H7 (cell line): ENCODE results near the gene IFT122. TPM values are rescaled to one million over a fixed set of nuclear protein-coding genes. Genes with fewer than 3 reads are reported as not detected.
"Not testable (repeated sequence)": the region's sequence is repeated elsewhere in the genome, so short reads cannot be mapped to it uniquely, and the experiment has no call there.

ENCODE experiments used
- DNase-seq: peaks from one replicate; pipeline ENCODE4 v3.0.0; 2012
- H3K27me3 ChIP-seq: 2 replicates; pipeline ENCODE4 v1.6.0; 2011; ENCODE audit warnings: mild to moderate bottlenecking, low read length; ENCODE audit not compliant: control insufficient read depth, insufficient read depth
- H3K36me3 ChIP-seq: replicated peaks from 2 replicates; pipeline ENCODE4 v1.5.1; 2011; ENCODE audit warnings: low read length; ENCODE audit not compliant: control insufficient read depth, insufficient read depth
- H3K4me3 ChIP-seq: 2 replicates; pipeline ENCODE4 v1.5.1; 2011; ENCODE audit warnings: low read depth, mild to moderate bottlenecking, control low read depth, low read length, moderate library complexity; ENCODE audit not compliant: insufficient read depth
- total RNA-seq: library from RNA; depleted of rRNA; stranded (reverse); fragments of >200 nt; shearing (Covaris generic); gene quantifications from 2 replicates; pipeline ENCODE4 v1.2.3, GENCODE V29; 2014

The IFT122 gene
- total RNA-seq, 1 experiment from 2014 or later: 22.0 TPM

- Histone ChIP-seq H3K36me3 (no peaks in the 10 kb centered on the region; the same call in 1 of the 2 replicates), H3K27me3 (no peaks in the 10 kb centered on the region)
- DNase-seq: no peak
Measured at GRCh38 chr3:129461461-129462146, 21.6 kb downstream of the IFT122 start.

GRCh38 chr3:129462361-129462968, 22.4 kb downstream of the IFT122 start:
- H3K27me3 ChIP-seq: no peaks in the 10 kb centered on the region
- peaks cover under 1% of the 10 kb centered on the region for H3K36me3 ChIP-seq
- no peak for DNase-seq
- no peak overlapping the region for H3K4me3 ChIP-seq

More at GRCh38 chr3:129461461-129462146, 21.6 kb downstream of the IFT122 start:
- H3K4me3 ChIP-seq: no peak overlapping the region

GRCh38 chr3:129463094-129463493, 23.1 kb downstream of the IFT122 start:
- H3K36me3 ChIP-seq: peaks cover 1% of the 10 kb centered on the region
- H3K27me3 ChIP-seq: no peaks in the 10 kb centered on the region
- DNase-seq: no peak
- H3K4me3 ChIP-seq: no peak overlapping the region

- H3K4me3 ChIP-seq: no peak overlapping the region
- no peak for DNase-seq
- peaks cover 1% of the 10 kb centered on the region for H3K36me3 ChIP-seq
- H3K27me3 ChIP-seq: no peaks in the 10 kb centered on the region
Measured at GRCh38 chr3:129463716-129464115, 23.7 kb downstream of the IFT122 start.

GRCh38 chr3:129467932-129468331, 27.9 kb downstream of the IFT122 start:
- no peak for DNase-seq
- Histone ChIP-seq H3K27me3 (no peaks in the 10 kb centered on the region), H3K4me3 (no peak overlapping the region), H3K36me3 (peaks cover 5% of the 10 kb centered on the region)

- no peak for DNase-seq
- no peaks in the 10 kb centered on the region for H3K27me3 ChIP-seq
Measured at GRCh38 chr3:129469026-129469425, 29.0 kb downstream of the IFT122 start.

GRCh38 chr3:129470861-129471260, 30.8 kb downstream of the IFT122 start:
- Histone ChIP-seq H3K36me3 (peaks cover 5% of the 10 kb centered on the region), H3K4me3 (no peak overlapping the region), H3K27me3 (no peaks in the 10 kb centered on the region)
- DNase-seq: no peak

More at GRCh38 chr3:129469026-129469425, 29.0 kb downstream of the IFT122 start:
- Histone ChIP-seq H3K4me3 (no peak overlapping the region), H3K36me3 (peaks cover 5% of the 10 kb centered on the region)

- Histone ChIP-seq H3K4me3 (no peak overlapping the region), H3K36me3 (peaks cover 5% of the 10 kb centered on the region), H3K27me3 (no peaks in the 10 kb centered on the region)
- DNase-seq: no peak
Measured at GRCh38 chr3:129473067-129473768, 33.2 kb downstream of the IFT122 start.

GRCh38 chr3:129473769-129474152, 33.7 kb downstream of the IFT122 start:
- Histone ChIP-seq H3K4me3 (no peak overlapping the region), H3K36me3 (peaks cover 5% of the 10 kb centered on the region), H3K27me3 (no peaks in the 10 kb centered on the region)
- no peak for DNase-seq

- Histone ChIP-seq H3K27me3 (no peaks in the 10 kb centered on the region), H3K4me3 (no peak overlapping the region), H3K36me3 (peaks cover 3% of the 10 kb centered on the region)
- no peak for DNase-seq
Measured at GRCh38 chr3:129474984-129475804, 35.2 kb downstream of the IFT122 start.

- H3K36me3 ChIP-seq: peaks cover 2% of the 10 kb centered on the region
- no peaks in the 10 kb centered on the region for H3K27me3 ChIP-seq
- no peak for DNase-seq
- no peak overlapping the region for H3K4me3 ChIP-seq
Measured at GRCh38 chr3:129475863-129476262, 35.8 kb downstream of the IFT122 start.

- Histone ChIP-seq H3K27me3 (no peaks in the 10 kb centered on the region), H3K4me3 (no peak overlapping the region), H3K36me3 (peaks cover 2% of the 10 kb centered on the region)
- no peak for DNase-seq
Measured at GRCh38 chr3:129476586-129476985, 36.6 kb downstream of the IFT122 start.

- not testable (repeated sequence) for H3K4me3 ChIP-seq, H3K36me3 ChIP-seq, DNase-seq, H3K27me3 ChIP-seq
Measured at GRCh38 chr3:129481225-129481765, 41.3 kb downstream of the IFT122 start.

- no peak overlapping the region for H3K4me3 ChIP-seq
- DNase-seq: no peak
- no peaks in the 10 kb centered on the region for H3K27me3 ChIP-seq
- peaks cover 2% of the 10 kb centered on the region for H3K36me3 ChIP-seq
Measured at GRCh38 chr3:129481766-129482332, 41.8 kb downstream of the IFT122 start.
